DMS153 treated with DMSO at 0.1 percent for 48 hours (cell line): ENCODE data around the gene SCCPDH.

Experiments
- DNase-seq: peaks from one replicate; lab custom pipeline; 2025; ENCODE audit not compliant: unreplicated experiment; lab: John Stamatoyannopoulos, UW

The SCCPDH gene

DNA sequence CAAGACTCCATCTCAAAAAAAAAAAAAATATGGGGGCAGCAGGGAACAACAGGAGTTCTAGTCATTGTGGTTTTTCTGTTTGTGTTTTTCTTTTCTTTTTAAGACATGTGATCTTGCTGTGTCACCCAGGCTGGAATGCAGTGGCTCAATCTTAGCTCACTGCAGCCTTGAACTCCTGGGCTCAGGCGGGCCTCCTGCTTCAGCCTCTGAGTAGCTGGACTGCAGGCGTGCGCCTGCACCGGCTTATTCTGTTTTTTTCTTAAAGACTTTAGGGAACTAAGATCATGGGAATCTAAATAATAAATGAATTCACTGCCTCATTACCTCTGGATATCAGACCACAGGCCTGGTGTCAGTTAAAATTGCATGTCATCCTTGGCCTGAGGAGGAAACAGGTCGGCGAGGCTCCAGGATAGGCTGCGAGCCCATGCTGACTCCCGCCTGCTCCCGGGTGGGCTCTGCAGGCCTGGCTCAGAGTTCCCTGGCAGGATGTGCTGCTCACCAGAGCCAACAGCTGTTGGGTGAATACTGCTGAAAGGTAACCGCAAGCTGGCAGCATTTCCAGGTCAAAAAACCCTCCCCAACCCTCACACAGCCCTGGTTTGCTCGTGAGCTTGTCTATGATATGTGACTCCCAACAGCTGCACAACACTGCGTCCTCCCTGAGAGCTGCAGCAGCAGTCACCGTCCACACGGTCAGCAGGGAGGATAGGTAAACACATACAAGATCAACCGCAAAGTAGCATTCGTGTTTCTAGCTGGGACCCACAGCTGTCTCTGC lies 58.1 kb downstream of the SCCPDH start:
- no peak for DNase-seq

DNA sequence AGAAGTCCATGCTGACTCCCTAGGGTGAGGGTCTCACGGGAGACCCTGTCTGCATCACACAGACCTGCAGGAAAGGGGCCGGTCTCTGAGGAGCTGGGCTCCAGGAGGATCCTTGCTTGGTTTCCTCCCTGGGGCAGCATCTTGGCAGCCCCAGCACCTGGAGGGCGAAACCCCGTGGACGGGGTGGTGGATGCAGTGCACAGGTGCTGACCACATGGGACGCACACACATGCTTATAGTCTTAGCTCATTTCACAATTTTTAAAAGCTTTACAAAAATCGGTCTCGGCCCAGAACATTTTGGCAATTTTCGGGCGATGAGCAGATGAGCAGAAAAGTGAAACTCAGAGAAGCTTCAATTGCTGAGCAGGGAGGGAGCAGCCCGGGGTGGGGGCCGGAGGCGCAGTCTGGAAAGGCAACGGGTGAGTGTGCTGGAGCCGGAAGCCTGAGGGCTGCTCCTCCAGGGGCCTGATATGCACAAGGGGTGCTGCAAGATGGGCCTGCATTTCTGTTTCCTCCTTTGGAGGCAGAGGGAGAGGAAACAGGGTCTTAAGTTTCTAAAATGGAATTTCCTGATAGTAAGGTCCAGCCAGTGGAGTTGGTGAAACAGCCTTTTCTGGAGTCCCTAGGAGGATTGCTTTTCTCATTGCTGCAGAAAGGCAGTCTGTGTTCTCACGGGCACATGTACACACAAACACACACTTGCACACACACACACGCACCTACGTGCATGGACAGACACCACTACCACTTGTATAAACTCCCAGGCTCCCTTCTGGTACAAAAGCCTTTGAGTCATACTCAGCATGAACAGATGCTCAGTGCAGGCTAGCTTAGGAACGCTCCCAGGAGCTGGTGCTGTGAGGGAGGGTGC lies 60.6 kb downstream of the SCCPDH start:
- DNase-seq = no peak

DNA sequence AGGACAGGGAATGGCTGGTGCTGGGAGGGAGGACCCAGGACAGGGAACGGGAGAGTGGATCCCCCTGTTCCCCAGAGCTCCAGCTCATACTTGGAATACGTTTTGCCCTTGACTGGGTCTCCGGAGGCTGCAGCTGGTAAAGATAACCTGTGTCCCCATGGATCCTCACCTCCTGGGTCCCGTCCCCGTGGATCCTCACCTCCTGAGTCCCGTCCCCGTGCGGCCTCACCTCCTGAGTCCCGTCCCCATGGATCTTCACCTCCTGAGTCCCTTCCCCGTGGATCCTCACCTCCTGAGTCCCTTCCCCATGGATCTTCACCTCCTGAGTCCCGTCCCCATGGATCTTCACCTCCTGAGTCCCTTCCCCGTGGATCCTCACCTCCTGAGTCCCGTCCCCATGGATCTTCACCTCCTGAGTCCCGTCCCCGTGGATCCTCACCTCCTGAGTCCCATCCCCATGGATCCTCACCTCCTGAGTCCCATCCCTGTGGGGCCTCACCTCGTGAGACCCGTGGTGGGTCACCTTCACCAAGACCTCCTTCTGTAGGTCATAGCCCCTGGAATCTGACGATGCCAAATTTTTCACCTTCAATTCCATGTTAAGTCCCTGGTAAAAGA lies 61.4 kb downstream of the SCCPDH start:
- no peak for DNase-seq

DNA sequence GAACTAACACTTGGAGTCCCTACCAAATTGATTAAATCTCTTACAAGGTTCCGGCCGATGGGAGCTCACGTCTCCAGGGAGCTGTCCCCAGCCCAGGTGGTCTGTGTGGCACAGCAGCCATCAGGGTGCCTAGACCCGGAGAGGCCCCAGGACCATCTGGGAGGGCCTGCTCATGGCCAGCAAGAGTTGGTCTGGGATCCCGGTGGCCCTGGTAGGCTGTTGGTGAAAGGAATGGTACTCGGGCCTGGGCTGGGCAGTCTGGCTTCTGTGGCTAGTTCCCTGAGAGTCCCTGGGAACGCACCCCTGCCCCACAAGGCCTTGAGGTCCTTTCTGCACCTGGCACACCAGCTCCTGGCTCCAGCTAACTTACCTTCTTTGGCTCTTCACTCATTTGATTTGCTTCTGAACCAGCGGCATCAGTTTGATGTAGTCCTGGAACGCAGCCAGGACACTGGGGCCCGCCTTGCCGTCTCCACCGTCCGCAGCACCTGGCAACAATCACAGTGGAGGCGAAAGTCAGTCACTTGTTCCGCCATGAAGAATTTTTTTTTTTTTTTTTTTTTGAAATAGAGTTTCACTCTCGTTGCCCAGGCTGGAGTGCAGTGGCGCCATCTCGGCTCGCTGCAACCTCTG lies 62.5 kb downstream of the SCCPDH start:
- peak; percentile 79 for DNase-seq

DNA sequence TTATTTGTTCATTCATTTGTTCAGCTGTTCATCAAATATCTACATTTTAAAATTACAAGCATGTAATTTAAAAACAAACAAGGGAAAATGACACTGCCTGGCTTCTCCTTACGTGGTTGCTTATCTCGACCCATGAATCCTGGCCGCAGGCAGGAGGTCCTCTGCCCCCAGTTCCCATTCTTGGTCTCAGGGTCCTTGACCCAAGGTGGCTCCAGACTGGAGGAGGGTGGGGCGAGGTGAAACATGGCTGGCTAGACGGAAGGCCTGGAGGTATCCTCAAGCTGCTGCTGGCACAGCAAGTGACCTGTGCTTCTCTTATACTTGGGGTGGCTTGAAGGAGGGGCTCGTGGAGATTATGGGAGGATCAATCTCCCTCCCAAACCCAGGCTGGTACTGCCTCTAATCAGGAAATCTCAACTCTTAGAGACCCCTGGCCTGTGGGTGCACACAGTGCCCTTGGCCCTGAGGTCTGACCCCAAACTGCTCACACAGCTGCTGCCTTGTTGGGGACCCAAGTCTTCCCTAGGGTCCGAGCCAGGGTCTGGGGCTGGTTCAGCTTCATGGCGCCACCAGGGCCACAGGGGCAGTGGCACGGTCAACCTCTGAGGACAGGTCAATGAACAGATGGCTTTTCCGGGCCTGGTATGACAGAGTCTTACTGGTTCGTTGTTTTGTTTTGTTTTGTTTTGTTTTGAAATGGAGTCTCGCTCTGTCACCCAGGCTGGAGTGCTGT lies 63.7 kb downstream of the SCCPDH start:
- DNase-seq = no peak

DNA sequence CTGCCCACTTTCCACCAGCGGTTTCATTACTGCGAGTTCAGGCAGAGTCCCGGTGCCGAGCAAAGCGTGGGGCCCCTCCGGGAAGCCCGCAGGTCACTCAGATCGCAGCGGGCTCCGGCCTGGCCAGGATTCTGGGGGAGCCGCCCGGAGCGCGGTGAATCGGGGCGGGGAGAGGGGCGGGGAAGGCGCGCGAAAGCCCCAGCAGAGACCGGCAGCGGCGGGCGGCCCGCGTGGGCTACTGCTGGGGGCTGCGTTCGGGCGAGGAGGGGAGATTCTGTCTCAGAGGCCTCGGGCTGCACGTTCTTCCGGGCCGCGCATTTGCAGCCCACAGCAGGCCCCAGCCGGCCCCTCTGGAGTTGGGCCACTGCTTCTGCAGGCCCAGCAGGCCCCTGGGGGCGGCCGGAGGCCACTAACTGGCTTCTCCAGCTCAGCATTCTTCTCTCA lies 64.7 kb downstream of the SCCPDH start:
- no peak for DNase-seq

DNA sequence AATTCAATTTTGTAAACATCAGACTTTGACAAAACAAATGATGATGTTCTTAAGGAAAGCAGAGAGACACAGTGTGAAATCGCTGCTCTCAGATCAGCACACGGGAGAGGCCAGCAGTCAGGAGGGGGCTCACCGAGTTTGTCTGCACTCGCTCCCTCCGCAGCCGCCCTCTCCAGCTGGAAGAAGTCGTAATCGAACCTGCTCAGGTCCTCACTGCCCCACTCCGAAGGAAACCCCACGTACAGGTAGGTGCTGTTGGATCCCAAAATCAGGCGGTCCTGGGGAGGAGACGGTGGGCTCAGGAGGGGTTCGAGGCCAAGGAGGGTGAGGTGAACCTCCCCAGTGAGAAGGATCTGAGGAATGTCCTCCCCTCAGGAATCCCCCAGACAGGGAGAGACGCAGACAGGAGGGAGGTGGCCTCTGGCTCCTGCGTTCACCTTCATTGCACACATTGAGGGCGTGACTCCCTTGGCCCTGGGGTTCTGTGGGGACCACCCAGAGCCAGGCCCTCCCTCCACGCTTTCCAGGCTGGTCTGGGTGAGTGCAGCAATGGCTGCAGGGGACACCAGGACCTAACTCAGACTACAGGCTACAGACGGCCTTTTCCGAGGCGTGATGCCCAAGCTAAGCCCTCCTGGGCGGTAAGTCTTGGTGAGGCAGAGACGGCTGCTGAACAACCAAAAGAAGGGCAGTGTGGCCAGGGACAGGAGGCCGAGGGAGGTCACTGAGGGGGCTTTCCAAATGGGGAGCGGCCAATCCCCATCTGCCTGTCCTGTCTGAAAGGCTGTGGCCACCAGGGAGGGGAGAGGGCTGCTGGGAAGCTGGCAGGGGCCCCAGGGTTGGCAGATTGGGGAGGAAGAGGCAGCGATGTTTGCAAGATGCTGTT lies 65.5 kb downstream of the SCCPDH start:
- no peak for DNase-seq

DNA sequence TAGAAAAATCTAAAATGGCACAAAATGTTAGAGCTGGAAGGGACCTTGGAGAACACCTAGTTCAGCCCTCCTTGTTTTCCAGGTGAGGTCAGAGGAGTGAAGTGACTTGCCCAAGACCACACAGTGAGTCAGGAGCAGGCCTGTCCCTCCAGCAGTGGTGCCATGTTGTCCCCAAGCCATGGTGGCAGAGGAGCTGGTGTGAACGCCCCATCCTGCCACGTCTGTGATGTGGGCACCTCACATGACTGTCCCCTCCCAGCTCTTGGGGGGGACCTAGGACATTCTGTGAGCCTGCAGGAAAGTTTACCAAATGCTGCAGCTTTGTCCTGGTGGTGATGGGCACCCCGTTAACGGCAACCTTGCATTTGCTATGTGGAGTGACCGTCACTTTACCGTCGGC lies 66.2 kb downstream of the SCCPDH start:
- no peak for DNase-seq

DNA sequence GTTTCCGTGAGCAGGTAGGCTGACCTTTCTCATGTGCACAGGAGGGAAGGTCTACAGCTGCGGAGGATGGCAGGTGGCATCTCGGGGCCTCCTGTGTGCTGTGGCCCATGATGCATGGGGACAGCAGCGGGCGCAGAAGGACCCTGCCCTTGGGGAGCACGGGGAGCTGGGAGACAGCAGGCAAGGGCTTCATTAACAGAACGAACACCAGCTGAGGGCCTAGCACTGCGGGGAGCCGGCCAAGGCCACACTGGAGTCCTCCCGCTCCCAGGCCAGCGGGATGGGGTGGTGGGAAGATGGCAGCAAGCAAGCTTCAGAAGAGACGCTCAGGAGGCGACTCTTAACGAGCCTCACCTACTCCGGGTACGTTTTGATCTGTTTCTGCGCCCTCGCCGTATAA lies 66.6 kb downstream of the SCCPDH start:
- DNase-seq = no peak

DNA sequence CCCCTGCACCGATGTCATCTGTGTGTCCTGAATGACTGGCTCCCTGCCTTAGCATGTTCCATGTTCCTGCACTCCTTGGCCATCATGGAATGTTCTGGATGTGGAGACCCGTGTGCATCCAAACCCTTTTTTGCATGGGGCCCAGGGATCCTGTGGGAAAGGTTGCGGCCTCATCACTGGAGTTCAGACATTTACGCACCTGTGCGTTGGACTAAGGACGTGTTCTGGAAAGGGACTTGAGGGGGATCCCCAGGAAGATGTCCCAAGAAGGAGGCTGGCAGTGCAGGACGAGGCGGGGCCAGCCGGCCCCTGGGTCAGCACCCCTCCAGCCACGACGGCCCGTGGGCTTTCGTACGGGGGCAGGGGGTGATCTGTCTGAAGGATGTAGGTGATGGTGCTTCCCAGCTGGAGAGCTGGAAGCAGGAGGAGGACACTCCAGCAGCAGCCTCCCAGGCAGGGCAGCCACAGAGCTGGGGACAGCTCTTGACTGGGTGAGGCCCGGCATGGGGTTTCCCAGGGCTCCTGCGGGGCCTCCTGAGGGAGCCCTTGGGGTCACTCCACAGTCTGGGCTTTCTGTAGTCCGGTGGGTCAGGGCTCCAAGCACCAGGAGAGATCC lies 67.2 kb downstream of the SCCPDH start:
- no peak for DNase-seq

DNA sequence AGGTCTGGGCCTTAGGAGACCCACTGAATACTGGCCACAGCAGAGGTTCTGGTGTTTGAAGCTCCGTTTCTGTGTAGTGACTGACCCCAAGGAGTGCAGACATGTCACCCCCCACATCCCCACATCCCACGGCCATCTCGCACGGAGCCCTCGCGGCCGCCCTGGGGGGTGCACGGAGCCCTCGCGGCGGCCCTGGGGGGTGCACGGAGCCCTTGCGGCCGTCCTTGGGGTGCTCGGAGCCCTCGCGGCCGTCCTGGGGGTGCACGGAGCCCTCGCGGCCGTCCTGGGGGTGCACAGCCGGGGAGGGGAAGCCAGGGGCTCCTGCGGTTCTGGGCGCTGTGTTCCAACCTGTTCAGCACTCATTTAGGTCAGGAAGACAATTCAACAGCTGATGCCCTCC lies 68.4 kb downstream of the SCCPDH start:
- DNase-seq = no peak

DNA sequence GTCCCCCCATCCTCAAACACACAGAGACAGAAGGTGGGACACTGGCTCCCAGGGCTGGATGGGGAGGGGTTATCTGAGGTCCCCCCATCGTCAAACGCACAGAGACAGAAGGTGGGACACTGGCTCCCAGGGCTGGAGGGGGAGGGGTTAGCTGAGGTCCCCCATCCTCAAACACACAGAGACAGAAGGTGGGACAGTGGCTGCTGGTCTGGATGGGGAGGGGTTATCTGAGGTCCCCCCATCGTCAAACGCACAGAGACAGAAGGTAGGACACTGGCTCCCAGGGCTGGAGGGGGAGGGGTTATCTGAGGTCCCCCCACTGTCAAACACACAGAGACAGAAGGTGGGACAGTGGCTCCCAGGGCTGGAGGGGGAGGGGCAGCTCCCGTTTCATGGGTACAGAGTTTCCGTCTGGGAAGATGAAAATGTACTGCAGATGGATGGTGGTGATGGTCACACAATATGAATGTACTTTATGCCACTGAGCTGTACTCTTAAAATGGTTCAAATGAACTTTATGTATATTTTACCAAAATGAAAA lies 69.2 kb downstream of the SCCPDH start:
- no peak for DNase-seq

DNA sequence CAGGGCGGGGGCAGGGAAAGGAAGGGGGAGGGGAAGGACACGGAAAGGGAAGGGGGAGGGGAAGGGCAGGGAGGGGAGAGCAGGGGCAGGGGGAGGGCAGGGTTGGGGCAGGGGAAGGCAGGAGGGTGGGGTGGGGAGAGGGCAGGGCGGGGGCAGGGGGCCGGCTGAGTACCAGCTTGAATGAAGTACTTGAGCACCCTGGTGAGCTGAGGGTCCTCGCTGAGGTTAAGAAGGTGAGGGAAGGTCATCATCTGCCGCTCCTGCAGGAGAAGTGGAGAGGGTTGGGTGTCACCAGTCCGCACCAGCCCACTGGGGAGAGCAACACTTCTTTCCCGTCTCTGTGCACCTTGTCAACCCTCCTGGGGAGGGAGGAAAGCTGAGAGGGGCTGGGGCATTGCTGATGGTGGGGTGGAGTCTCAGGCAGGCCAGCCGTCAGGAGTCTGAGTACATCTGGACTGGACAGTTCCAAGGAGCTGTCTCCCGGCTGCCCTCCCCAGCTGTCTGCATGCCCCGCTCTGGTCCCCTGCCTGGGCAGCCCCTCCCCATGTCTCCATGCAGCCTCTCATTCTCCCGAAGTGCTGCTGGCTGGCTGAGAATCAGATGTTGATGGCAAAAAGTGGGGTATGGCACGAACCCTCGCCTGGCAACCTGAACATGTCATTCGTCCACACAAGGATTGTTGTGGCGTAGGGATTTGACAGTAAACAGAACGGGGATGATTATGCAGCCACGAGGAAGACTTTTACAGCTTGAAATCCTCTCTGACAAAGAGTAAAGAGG lies 70.0 kb downstream of the SCCPDH start:
- no peak for DNase-seq

DNA sequence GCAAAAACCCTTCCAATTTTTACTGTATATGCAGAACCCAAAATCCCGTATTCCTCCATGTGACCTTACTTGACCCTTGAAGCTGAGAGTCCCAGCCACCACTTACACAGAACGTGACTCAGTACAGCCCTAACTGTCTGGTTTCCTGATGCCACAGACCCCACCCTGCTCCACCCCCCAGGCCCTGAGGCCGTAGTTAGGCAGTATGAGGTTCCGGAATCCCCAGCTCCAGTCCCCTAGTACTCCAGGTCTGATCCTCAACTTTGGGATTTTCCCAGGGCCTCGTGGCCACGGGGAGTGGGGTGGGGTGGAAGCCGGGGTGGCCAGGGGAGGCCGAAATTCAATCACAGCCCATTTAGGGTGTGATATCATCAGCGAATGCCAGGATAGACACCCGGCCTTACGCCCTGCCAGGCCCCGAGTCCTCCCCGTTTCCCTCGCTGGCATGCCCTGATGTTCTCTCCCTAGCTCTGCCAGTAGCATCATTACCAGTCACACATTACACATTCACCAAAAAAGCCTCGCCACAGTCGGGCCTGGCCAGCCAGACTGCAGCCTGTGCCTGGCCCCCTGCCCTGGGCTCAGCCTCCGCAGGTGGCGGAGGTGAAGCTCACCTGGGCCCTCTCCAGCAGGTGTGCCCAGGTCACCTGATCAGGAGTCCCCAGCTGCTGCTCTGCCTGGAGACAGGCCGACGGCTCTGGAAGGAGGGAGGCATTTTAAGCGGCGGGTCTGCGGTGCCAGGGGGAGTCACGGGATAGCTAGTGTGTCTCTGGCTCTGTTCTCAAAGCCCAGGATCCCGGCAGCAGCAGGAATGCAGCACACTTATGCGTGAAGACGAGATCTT lies 70.8 kb downstream of the SCCPDH start:
- peak; percentile 66 for DNase-seq

DNA sequence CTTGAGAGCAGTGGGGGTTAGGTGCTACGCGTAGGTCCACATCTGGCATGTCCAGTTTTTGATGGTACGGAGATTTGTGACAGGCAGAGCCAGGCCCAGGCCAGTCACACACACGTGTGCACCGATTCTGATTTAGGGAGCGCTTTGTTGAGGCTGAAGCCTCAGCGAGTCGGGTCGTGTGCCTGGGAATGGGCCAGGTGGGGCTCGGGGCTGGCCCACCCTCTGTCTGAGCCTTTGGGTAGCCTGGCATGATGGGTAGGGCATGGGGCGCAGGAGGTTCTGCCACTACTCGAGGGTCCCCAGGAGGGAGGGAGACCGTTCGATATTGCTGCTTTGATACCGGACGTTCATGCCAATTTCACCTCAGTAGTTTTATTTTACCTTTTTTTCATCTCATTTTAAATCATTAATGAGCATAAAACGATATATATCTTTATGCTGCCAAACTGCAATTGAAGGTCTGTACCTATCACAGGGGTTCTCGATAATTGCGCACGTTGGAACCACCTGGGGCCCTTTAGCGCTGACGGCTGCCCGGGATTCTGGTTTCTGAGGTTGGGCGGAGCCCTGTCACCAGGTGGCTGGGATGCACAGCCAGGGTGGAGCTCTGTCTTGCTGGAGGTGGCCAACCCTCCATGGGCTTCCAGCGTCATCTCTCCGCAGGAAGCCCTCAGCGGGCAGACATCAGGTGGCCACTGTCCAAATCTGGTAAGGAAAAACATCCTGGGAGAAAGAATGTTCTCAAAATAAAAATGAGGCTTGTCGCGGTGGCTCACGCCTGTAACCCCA lies 71.9 kb downstream of the SCCPDH start:
- DNase-seq = peak; percentile 47

DNA sequence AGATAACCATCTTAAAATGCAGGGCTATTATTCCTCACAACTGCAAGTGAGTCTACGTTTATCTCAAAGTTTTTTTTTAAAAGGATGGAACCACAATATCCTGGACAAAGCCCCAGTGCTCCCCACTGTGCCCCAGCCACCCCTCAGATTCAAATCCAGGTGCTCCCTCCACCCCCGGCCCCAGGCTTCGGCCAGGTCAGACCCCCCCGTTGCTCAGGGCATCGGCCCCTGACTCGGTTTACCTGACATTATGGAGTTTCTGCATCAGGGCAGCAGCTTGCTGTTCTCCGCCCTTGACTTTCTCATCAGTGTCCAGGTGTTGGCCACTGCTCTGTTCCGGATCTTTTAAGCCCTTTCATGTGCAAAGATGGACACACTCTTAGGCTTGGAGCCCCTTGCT lies 72.9 kb downstream of the SCCPDH start:
- DNase-seq = no peak

DNA sequence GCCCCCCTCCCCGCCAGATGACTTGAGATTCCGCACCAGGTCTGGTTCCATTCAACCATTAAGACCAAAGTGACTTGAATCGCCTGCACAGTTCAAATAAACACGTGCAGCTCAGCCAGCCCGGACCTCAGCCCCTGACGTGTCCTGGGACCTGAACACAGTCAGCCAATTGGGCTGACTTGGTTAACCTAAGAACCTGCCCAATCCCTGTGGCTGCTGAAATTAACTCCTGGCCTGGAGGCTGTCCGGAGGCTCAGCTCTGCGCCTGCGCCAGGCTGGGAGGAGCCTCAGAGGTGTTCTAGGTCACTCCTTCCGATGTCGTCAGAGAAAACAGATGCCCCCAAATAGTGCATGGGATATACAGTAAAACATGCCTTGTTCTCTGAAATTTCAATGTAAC lies 73.4 kb downstream of the SCCPDH start:
- DNase-seq = no peak
